Amygdala (tissue), 56 donors: Measurements from ENCODE around the gene ARNT2.

Source experiments
- DNase-seq, 56 donors: peaks; one replicate each; lab custom pipeline; 2025; lab: John Stamatoyannopoulos, UW

The ARNT2 gene

DNA sequence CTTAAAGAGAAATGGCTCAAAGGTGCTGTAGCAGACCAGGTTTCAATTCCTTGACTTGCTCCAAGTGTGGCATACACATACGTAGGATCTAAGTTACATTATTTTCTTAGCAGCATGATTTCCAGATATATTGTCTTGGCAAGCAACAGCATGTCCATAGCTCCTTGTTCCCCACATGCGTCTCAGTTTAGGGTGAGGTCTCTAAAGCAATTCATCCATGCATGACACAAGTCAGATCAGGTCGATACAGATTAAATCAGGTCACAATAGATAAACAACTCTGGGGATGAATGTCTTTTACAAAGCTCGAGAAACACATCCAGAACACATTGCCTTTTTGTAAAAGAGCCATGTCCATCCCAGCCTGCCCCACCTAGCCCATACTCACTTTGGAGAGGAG, 182.0 kb downstream of the ARNT2 start:
- no peak for DNase-seq

DNA sequence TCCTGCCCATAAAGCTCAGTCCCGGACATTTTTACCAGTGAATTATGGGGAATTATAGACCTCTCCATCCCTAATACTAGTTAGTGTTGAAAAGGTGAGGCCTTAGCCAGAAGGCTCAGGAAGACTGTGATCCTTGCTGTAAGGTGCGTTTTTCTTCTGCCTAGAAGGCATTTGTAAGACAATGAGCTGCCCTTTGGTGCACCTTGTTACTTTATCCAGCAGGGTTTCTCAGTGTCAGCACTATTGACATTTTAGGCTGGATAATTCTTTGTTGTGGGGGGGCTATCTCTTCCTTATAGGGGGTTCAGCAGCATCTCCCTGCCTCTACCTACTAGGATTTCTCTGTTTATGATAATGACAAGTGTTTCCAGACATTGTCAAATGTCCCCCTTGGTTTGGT, 182.8 kb downstream of the ARNT2 start:
- DNase-seq = no peak

DNA sequence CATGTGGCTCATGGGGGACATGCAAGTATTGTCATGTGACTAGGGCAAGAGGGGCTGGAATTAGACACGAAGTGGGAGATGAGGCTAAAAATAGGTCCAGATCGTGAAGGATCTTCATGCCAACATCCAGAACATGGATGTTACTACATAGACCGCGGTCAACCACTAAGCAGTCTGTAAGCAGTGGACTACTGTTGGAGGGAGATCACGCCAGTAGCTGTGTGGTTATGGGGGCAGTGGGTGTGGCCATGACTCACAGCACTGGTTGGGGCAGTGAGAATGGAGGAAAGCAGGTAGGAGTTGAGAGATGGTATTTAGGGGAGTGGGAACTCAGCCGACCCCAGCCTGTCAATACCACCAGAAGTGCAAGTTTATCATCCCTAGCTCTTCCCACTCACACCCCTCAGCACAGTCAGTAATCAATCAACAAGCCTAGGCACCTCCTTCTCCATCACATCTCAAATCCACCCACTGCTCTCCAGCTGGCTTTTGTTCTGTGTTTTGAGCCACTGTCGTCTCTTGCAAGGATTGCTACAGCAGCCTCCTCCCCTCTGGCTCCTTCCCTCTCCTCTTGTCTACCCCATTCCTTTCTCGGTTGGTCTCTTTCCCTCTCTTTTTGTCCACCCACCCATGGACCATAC, 183.8 kb downstream of the ARNT2 start:
- peak in 1 of 56 donors; percentile 19 for DNase-seq

DNA sequence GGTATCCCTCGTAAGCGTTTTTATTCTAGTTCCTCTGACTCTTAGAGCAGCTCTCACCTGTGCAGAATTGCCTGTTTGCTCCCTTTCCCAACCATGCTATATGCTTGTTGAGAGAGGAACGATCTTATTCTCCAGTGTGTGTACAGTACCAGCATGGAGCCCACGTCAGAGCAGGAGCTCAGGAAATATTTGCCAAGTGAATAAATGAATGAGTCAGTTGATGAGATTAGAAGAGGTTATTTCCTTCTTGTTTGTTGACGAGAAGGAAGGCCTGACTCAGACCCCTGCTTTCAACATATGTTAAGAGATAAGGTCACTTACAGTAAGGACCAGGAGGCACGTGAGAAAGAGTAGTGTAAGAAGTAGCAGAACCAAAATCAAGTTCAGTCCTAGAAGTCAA, 184.6 kb downstream of the ARNT2 start:
- no peak for DNase-seq

DNA sequence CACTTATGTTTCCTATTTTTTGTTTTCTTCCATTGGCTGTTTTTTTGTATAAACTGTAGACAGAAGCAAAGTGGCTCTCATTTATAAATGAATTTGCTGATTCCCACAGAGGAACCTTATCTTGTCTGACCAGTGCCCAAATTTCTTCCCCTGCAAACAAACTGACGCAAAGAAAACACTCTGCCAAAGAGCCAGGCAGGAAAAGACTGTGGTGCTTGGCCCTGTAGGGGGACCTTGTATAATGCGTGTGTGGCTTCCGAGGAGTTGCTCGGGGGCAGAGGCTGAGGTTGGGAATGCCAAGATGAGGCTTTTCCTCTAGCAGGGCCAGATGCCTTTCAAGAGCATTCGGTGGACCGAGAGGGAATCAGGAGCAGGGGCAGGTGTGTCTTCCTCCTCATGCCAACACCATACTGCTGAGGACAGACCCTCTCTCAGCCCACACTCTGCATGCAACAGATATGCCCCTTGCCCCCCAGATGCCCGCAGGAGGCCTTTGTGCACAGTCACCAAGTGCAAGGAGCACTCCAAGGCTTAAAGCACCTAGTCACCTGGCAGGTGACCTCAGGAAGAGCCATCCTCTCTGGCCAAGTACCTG, 186.7 kb downstream of the ARNT2 start:
- no peak for DNase-seq

DNA sequence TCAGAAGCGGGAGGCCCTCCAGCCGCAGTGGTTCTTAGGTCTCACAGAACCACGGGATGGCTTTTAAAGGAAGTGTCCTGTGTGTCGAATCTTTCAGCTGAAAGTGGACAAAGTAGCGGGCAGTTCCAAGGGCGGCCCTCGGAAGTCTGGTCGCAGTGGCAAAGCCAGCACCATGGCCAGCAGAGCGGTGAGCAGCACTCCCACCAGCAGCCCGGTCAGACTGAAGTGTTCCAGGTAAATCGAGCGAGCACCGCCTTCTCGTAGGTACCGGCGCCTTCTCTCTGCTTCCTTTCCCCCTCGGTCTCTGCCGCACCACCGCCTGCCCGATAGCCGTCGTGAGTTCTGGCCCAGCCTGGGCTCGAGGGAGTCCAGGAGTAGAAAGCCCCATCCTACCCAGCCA, 187.3 kb downstream of the ARNT2 start:
- DNase-seq = no peak

DNA sequence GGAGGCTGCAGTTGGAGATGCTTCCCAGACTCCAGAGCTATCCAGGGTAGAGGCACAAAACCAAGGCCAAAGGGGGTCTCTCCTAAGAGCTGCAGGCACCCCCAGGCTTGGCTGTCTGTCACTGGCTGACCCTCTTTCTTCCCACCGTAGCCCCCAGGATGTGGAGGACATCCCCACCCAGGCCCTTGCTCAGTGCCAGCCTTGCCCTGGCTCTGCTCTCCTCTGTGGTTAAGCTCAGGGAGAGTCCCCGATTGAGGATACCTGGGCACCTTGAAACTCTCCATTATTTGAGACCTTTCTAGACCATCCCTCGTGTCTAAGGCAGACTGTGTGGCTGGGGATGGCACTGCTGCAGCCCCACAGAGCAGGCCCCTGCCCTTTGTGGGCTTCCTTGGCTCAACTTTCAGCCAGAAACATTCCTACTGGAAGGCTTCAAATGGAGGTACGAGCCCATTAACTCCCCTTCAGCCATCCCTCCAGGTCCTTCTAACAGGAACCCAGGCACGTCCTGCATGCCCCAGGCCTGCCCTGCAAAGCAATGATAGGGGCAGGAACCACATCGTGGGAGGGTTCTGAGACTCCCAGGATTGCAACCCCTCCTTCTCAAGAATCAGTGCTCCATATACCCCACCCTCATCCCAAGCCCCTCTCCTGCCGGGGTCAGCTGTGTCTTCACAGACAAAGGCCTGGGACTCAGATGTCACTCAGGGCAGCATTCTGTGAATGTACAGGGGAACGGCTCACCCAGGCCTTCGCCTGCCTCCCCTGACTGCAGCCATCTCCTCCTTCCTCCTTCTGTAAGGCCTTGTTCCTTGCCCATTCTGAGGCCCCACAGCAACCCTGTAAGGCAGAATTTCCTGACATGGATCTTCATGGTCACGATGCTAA, 188.0 kb downstream of the ARNT2 start:
- DNase-seq = no peak

DNA sequence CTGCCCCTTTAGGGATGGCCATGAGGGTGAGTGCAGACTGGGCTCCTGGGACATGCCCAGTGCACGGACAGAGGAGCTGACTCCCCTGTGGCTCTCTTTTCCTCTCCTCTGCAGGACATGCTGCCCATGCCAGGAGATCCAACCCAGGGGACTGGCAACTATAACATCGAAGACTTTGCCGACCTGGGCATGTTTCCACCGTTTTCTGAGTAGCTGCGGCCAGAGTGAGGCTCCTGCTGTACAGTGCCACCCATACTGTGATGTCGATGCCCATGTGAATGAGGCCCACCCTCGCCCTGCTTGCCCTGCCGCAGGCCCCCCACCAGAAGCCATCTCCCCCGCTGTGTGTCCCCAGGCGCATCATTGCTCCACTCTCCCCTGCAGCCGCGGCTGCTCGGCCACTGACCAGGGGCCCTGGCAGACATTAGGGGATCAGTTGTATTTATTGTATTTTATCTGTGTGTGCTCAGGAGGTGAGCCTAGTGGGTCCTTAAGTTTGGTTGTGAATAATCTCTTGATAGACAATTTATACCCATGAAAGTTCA, 189.4 kb downstream of the ARNT2 start:
- no peak for DNase-seq

DNA sequence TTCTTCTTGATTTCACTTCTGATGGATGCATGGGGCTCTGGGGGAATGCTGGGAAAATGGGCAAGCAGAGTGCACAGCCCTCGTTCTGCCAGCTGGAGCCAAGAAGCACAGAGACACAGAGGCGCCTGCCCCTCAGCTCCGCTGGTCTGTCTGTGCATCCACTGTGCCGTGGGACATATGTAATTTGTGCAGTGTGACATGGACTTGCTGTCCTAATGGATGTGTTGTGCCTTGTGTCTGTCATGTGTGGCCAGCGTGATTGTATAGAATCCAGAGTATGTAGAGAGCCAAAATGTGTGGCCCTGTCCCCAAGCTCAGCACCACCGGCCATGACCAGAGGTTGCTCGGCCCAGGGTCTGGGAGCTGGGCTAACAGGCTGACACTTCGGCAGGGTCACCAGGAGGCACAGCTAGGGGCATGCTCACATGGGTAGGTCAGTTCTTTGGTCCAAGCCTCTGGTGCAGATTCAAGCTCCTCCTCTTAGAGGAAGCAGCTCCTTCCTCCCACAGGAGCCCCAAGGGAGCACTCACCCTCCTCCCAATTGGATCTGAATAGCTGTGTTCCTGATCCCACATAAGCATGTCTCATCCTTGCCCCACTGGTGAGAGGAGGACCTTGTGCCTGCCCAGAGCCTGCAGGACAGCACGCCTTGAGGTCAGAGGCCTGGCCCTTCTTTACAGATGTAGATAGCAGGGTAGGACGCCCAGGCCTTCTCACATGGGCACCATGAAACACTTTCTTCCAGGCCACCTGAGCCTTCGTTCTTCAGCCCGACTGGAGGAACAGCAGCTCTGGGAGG, 190.1 kb downstream of the ARNT2 start:
- no peak for DNase-seq

DNA sequence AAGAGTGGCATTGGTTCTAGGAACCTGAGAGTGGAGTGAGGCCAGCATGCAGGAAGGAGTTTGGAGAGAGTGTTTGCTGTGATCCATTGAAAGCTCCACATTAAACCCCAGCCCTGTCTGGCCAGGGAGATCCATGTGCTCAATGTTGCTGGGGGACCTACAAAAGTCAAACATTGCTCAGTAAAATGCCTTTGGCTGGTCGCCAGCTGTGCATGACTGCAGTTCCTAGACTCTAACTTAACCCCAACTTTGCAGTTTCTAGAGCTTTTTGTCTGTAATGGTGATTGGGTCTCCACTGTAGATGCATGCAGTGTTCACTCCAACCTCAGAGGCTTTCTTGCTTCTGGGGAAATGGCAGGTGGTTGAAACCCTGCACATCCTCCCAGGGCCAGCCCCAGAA, 191.2 kb downstream of the ARNT2 start:
- no peak for DNase-seq

DNA sequence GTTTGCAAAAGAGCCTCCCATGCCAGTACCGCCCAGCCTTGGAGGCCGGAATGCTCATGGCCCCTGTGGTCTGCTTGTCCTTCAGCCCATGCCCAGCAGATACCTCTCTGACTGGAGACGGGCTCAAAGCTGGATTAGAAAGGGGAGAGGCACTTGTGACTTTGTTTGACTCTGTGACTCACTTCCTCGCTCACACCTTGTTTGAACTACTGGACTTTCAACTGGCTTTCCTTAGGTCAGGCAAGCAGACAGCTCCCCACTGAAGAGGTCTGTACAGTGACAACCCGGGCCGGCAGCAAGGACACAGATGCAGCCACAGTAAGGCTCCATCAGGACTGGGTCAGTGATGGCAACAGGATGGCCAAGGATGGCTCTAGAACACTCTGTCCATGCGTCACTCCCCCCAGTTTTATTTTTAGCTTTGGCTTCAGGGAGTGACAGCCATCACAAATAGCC, 192.4 kb downstream of the ARNT2 start:
- DNase-seq = no peak

DNA sequence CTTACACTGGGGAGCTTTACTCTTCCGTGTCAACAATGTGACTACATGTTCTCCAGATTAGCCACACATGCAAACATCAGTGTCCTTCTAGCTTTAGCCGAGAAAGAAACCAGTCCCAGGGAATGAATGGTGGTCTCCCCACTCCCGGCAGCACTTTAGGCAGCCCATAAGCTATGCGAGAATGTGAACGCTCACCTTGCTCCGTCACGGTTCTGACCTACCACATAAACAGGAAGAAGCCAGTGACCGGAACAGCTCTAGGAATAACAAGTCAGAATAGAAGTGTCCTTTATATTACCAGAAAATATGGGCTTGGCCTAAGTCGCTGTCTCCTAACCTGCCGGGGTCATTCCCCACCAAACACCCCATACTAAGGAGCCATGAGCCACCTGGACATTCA, 192.9 kb downstream of the ARNT2 start:
- no peak for DNase-seq

DNA sequence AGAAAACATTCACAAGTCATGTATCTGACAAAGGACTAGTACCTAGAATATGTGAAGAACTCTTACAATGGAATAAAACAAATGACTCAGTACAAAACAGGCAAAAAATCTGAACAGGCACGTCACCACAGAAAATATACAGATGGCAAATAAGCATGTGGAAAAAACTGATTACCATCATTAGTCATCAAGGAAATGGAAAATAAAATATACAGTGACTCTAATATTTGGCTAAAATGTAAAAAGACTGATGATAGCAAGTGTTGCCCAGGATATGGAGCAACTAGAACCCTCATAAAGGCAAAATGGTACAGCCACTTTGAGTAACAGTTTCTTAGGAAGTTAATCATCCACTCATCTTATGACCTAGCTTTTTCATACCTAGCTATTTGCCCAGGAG, 195.2 kb downstream of the ARNT2 start:
- no peak for DNase-seq

DNA sequence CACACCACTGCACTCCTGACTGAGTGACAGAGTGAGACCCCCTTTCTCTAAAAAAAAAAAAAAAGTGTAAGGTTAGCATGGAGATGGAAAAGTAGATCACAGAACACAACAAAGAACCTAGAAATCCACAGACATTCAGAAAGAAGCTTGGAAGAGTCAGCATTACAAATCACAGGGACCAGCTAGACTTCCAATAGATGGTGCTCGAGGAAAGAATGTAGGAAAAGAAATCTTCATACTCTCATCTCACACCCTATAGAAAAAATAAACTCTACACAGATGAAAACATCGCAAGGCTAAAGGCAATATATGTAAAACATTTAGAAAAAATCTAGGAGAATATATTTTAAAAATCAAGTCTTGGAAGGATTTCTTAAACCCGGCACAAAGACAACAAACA, 196.4 kb downstream of the ARNT2 start:
- DNase-seq = no peak

DNA sequence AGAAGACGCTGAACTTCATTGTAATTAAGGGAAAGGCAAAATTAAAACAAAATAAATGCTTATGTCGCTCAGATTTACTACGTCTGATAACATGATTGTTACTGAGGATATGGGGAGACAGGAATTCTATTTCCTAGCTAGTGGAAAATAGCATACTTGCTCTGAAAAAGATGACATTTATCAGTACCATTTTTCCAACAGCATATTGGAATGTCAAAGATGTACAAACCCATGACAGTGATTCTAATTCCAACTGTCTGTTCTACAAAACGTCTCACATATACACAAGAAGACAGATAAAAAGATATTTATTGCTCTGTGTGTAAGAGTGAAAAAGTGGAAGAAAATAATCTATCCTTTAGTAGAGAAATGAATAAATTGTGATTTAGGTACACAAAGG, 197.1 kb downstream of the ARNT2 start:
- no peak for DNase-seq

DNA sequence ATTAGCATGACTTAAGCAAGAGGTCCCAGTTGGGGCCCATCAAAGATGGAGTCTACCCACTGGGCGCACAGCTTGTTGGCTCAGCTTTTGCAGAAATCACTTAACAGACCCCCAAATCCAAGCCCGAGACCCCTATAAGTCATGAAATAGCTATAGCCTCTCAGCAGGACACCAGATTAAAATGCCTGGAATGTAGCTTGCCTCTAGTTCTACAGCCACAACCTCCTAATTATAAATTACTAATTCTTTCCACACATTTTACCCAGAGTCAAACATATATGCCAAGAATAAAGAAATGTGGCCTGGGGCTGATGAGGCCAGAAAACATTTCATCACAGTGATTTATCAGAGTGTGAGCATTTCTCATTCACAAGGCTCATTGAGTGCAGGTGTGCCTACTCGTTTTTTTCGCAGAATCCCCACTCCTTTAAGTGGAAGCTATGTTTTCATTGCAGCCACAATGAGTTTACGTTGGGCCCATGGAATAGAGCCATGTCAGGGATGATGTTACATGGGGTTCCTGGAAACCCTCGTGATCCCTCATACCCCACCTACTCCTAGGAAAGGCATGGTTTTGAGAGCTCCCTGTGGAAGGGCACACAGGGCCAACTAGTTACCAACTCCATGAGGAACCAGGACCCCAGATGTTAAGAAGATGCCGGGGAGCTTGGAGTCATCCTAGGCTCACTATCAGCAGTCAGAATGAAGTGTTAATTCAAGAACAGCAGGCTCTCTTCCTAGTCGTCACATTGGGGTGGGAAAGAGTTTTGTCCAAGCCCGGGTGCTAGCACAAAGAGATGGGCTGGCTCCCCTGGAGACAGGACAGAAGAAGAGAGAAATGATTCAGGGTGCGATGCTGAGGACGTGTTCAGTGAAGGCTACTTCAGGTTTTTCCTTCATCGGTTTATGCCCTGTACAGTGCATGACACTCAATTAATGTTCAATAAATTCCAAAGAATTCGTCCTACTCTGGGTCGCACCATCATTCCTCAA, 200.7 kb downstream of the ARNT2 start:
- DNase-seq = no peak

DNA sequence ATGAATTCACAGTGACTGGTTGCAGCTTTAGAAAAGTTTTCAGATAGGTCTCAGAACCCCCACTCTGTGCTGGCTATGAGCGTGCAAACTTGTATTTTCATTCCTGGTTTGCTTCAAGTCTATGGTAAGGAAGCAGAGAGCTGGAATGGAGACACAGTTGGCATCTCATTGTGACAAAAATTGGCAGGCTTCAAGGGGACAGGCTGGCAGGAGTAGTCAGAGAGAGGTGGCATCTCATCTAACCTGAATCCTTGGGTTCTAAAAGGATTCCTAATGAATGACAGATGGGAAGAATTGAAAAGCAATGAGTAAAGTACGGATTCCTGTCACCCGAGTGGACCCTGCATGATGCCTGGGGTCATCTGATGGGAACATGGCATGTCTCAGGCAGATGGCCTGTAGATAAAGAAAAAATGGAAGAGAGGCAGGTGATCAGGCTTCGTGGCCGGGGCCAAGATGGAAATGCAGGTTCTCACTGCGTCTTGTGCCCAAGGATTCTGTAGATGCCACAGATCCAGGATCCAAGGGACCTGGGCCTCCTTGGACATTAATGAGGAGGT, 201.5 kb downstream of the ARNT2 start:
- no peak for DNase-seq

DNA sequence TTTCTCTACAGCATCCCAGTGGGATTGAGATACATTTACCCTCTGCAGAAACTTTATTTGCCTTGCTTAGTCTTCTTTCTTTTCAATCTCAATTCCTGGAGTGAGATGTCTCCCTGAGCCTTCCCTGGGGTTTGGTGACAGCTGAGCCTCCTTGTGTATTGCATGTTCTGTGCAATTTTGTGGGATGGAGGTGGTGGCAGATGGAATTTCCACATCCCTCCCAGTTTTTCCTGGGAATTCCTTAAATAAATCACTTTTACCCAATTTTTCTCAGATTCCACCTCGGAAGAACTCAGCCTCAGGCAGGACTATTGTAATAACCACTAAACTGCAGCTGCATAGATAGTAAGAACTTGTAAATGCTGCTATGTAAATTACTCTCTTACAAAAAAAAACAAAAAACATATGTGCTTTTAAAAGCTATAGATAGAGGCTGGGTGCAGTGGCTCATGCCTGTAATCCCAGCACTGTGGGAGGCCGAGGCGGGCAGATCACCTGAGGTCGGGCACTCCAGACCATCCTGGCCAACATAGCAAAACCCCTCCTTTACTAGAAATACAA, 202.4 kb downstream of the ARNT2 start:
- DNase-seq = no peak
